ENCODE results near the gene XIRP1. TPM values are rescaled to one million over a fixed set of nuclear protein-coding genes. Genes with fewer than 3 reads are reported as not detected.

XIRP1 gene
- total RNA-seq, 1 experiment from 2014 or later, result not detected

GRCh38 chr3:39196034-39196433 is 3.6 kb upstream of the XIRP1 start:
- POLR2A ChIA-PET, result interaction anchor here (1.3 kb wide), 1 partner anchor 18 kb away, joined by 3 read pairs; no protein-coding TSS in a partner anchor
- RAD21 ChIA-PET (ENCODE audit: low non-redundant PET in 1 of 2, low total read pairs in 2 of 2, uncharacterized antibody in 2 of 2, unreplicated experiment in 2 of 2), result no interaction called here
- H3K36me3 ChIP-seq (ENCODE audit: control insufficient read depth in 1 of 2, insufficient read depth in 2 of 2, low read length in 2 of 2), result no peaks in the 10 kb centered on the region
- H3K27ac ChIP-seq (ENCODE audit: low read depth, low read length), result no peak overlapping the region
- DNase-seq (ENCODE audit: low read depth, low spot score), result no peak
- H3K4me3 ChIP-seq (replicated peaks in 1 of 2; ENCODE audit: low read depth in 1 of 2, low read length in 2 of 2), result no peak overlapping the region
- H3K4me2 ChIP-seq (ENCODE audit: low read length), result 0 out of 2 replicates have a peak overlapping the region, but pooled peaks have one; percentile 8
- no TSS peak for BruUV-seq (replicated peaks)
- H3K79me2 ChIP-seq (ENCODE audit: insufficient read depth, low read length), result no peaks in the 10 kb centered on the region
- peaks cover 2 to 21% of the 10 kb centered on the region in 2 experiments; a peak in 3 of 4 replicates for H3K4me1 ChIP-seq (ENCODE audit: control insufficient read depth in 1 of 2, insufficient read depth in 2 of 2, low read length in 2 of 2)
- no peaks in the 10 kb centered on the region for H4K20me1 ChIP-seq (ENCODE audit: insufficient read depth)
- CTCF ChIA-PET, result interaction anchor here (1.2 to 2.4 kb wide), 2 partner anchors 69 to 92 kb away, joined by 3 to 20 read pairs; no protein-coding TSS in a partner anchor
- H3K9me2 ChIP-seq (ENCODE audit: insufficient read depth), result no peaks in the 10 kb centered on the region
- no peaks in the 10 kb centered on the region for H3K27me3 ChIP-seq (ENCODE audit: insufficient read depth, low read length)
- intact Hi-C loops (cut with micrococcal nuclease), result no loop called here
- no peak overlapping the region for H2AFZ ChIP-seq (ENCODE audit: low read depth, low read length, poor library complexity, severe bottlenecking)
- TF ChIP-seq SIN3A (IDR thresholded peaks at IDR 0.05; ENCODE audit: low read depth) (no peak), EGR1 (IDR thresholded peaks at IDR 0.05; ENCODE audit: low read depth) (no peak), ZNF274 (IDR thresholded peaks at IDR 0.05; ENCODE audit: low read depth, low read length) (no peak), POLR2A (IDR thresholded peaks at IDR 0.05; ENCODE audit: borderline replicate concordance, extremely low read depth, insufficient read depth, insufficient read length) (no peak), RAD21 (IDR thresholded peaks at IDR 0.05; ENCODE audit: low read depth) (no peak), ATF3 (IDR thresholded peaks at IDR 0.05) (no peak), JUND (IDR thresholded peaks at IDR 0.05) (no peak), ZFX (IDR thresholded peaks at IDR 0.05) (no peak), POLR2AphosphoS5 (IDR thresholded peaks at IDR 0.05; ENCODE audit: low read depth, low read length) (no peak), CBX3 (IDR thresholded peaks at IDR 0.05; ENCODE audit: low read depth) (no peak), CEBPB (IDR thresholded peaks at IDR 0.05; ENCODE audit: low read depth) (no peak), YY1 (IDR thresholded peaks at IDR 0.05; ENCODE audit: extremely low read depth, insufficient replicate concordance, low read depth, low read length) (no peak)
- TF ChIP-seq, protein P1, sequence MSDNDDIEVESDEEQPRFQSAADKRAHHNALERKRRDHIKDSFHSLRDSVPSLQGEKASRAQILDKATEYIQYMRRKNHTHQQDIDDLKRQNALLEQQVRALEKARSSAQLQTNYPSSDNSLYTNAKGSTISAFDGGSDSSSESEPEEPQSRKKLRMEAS (IDR thresholded peaks at IDR 0.05), result no peak
- TF ChIP-seq, protein P2, sequence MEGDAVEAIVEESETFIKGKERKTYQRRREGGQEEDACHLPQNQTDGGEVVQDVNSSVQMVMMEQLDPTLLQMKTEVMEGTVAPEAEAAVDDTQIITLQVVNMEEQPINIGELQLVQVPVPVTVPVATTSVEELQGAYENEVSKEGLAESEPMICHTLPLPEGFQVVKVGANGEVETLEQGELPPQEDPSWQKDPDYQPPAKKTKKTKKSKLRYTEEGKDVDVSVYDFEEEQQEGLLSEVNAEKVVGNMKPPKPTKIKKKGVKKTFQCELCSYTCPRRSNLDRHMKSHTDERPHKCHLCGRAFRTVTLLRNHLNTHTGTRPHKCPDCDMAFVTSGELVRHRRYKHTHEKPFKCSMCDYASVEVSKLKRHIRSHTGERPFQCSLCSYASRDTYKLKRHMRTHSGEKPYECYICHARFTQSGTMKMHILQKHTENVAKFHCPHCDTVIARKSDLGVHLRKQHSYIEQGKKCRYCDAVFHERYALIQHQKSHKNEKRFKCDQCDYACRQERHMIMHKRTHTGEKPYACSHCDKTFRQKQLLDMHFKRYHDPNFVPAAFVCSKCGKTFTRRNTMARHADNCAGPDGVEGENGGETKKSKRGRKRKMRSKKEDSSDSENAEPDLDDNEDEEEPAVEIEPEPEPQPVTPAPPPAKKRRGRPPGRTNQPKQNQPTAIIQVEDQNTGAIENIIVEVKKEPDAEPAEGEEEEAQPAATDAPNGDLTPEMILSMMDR (IDR thresholded peaks at IDR 0.05 in 2 of 3, conservative IDR thresholded peaks at IDR 0.05 in 1 of 3; ENCODE audit: borderline replicate concordance in 1 of 3, insufficient read depth in 1 of 3, low read depth in 2 of 3, low read length in 2 of 3), result no peak
- no peak overlapping the region for H3K9ac ChIP-seq (ENCODE audit: low read length)
- ATAC-seq, result no peak
- H3K9me3 ChIP-seq (ENCODE audit: control insufficient read depth in 1 of 2, insufficient read depth in 1 of 2, low read depth in 1 of 2, low read length in 2 of 2), result no peaks in the 10 kb centered on the region

All from HCT116 (cell line).